Measurements from ENCODE around the gene LRRC74A. TPM values are rescaled to one million over a fixed set of nuclear protein-coding genes. Genes with fewer than 3 reads are reported as not detected.

The LRRC74A gene
- total RNA-seq, 2 donors from 2014 or later, result not detected

- H3K36me3 ChIP-seq, result no peaks in the 10 kb centered on the region
- no peaks in the 10 kb centered on the region for H3K27me3 ChIP-seq
- peak overlapping the region; percentile 59 for H3K27ac ChIP-seq
- peak overlapping the region in 1 of 2 donors; percentile 24 for H3K9ac ChIP-seq (ENCODE audit: low read depth in 2 of 2, low read length in 2 of 2)
- H3K9me3 ChIP-seq, result no peaks in the 10 kb centered on the region
- no peak for TF ChIP-seq CTCF (IDR thresholded peaks at IDR 0.05)
- intact Hi-C loops (cut with DNase I), result no loop called here
- H3K4me1 ChIP-seq, result no peaks in the 10 kb centered on the region
- H3K4me3 ChIP-seq, result no peak overlapping the region
- no peak for DNase-seq
Measured at GRCh38 chr14:76904100-76904739, 78.0 kb downstream of the LRRC74A start.

GRCh38 chr14:76904740-76905569 lies 78.7 kb downstream of the LRRC74A start:
- Histone ChIP-seq H3K27me3 (no peaks in the 10 kb centered on the region), H3K9ac (ENCODE audit: low read depth in 2 of 2, low read length in 2 of 2) (no peak overlapping the region), H3K27ac (peak overlapping the region; percentile 59), H3K36me3 (no peaks in the 10 kb centered on the region), H3K9me3 (no peaks in the 10 kb centered on the region), H3K4me1 (no peaks in the 10 kb centered on the region), H3K4me3 (no peak overlapping the region)
- no peak for DNase-seq
- intact Hi-C loops (cut with DNase I), result no loop called here
- no peak for TF ChIP-seq CTCF (IDR thresholded peaks at IDR 0.05)

- intact Hi-C loops (cut with DNase I), result no loop called here
- H3K27me3 ChIP-seq, result no peaks in the 10 kb centered on the region
- H3K27ac ChIP-seq, result no peak overlapping the region
- no peaks in the 10 kb centered on the region for H3K9me3 ChIP-seq
- no peaks in the 10 kb centered on the region for H3K4me1 ChIP-seq
- no peaks in the 10 kb centered on the region for H3K36me3 ChIP-seq
- H3K9ac ChIP-seq (ENCODE audit: low read depth in 2 of 2, low read length in 2 of 2), result no peak overlapping the region
- TF ChIP-seq CTCF (IDR thresholded peaks at IDR 0.05), result no peak
- H3K4me3 ChIP-seq, result no peak overlapping the region
- DNase-seq, result no peak
Measured at GRCh38 chr14:76908834-76909233, 82.6 kb downstream of the LRRC74A start.

GRCh38 chr14:76909266-76909665 lies 83.1 kb downstream of the LRRC74A start:
- Histone ChIP-seq H3K27ac (no peak overlapping the region), H3K27me3 (no peaks in the 10 kb centered on the region), H3K9ac (ENCODE audit: low read depth in 2 of 2, low read length in 2 of 2) (no peak overlapping the region), H3K36me3 (no peaks in the 10 kb centered on the region), H3K4me1 (no peaks in the 10 kb centered on the region), H3K4me3 (no peak overlapping the region), H3K9me3 (no peaks in the 10 kb centered on the region)
- no peak for DNase-seq
- intact Hi-C loops (cut with DNase I), result no loop called here
- no peak for TF ChIP-seq CTCF (IDR thresholded peaks at IDR 0.05)

- Histone ChIP-seq H3K36me3 (no peaks in the 10 kb centered on the region), H3K9me3 (no peaks in the 10 kb centered on the region), H3K9ac (ENCODE audit: low read depth in 2 of 2, low read length in 2 of 2) (no peak overlapping the region), H3K4me1 (no peaks in the 10 kb centered on the region), H3K4me3 (no peak overlapping the region), H3K27me3 (no peaks in the 10 kb centered on the region), H3K27ac (no peak overlapping the region)
- intact Hi-C loops (cut with DNase I), result loop anchor here (5.0 kb wide), 2 partner anchors 33 to 157 kb away; no protein-coding TSS in a partner anchor
- TF ChIP-seq CTCF (IDR thresholded peaks at IDR 0.05), result no peak
- no peak for DNase-seq
Measured at GRCh38 chr14:76910371-76910890, 84.2 kb downstream of the LRRC74A start.

All from colonic mucosa (tissue), 4 donors.